ENCODE data around the gene UGT1A6.

UGT1A6 gene

GRCh38 chr2:233764761-233765160 lies 72.1 kb downstream of the UGT1A6 start:
- no peak for DNase-seq (ENCODE audit: low spot score)

- DNase-seq (ENCODE audit: low spot score): no peak
These were observed 73.7 kb downstream of the UGT1A6 start for GRCh38 chr2:233766416-233766815.

- no peak for DNase-seq (ENCODE audit: low spot score)
These were observed 75.4 kb downstream of the UGT1A6 start for GRCh38 chr2:233768076-233768475.

- DNase-seq (ENCODE audit: low spot score): no peak
These were observed 76.6 kb downstream of the UGT1A6 start for GRCh38 chr2:233769260-233769659.

- DNase-seq (ENCODE audit: low spot score): no peak
These were observed 79.5 kb downstream of the UGT1A6 start for GRCh38 chr2:233772153-233772552.

DNA sequence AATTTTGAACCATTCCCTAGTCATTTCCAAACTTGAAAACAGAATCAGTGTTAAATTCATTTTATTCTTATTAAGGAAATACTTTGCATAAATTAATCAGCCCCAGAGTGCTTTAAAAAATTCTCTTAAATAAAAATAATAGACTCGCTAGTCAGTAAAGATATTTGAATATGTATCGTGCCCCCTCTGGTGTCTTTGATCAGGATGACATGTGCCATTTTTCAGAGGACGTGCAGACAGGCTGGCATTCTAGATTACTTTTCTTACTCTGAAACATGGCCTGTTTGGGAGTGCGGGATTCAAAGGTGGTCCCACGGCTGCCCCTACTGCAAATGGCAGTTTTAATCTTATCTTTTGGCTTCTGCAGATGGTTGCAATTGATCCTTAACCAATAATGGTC lies 79.9 kb downstream of the UGT1A6 start:
- DNase-seq (ENCODE audit: low spot score): no peak

DNA sequence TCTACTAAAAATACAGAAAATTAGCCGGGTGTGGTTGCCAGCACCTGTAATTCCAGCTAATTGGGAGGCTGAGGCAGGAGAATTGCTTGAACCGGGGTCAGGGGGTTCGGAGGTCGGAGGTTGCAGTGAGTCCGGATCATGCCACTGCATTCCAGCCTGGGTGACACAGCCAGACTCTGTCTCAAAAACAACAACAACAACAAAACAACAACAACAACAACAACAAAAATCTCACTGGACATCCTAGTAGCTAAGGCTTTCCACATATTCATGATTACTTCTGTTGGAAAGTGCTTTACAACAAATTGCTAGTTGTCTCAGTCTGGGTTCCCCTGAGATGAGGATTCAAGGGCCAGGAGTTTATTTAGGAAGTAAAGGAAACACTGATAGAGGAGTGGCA lies 81.2 kb downstream of the UGT1A6 start:
- DNase-seq (ENCODE audit: low spot score): no peak

DNA sequence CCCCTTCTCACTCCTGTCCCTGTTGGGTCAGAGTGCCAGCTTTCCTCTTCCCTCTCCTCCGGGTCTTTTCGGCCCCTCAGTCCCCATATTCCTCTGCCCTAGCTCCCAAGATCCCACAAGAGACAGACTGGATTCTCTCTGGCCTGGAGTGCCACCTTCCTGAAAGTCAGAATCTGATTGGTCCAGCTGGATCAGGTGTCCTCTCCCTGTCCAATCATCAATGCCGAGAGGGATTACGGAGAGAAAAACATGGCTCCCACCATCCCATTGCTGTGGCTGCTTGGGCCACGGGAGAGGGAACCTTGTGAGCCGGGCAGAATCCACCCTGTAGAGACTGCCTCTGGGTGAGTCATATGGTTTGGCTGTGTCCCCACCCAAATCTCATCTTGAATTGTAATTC lies 82.7 kb downstream of the UGT1A6 start:
- DNase-seq (ENCODE audit: low spot score): no peak

GRCh38 chr2:233778030-233778429 lies 85.3 kb downstream of the UGT1A6 start, which contains the start of gene MROH2A:
Gene MROH2A, plus strand, starts transcription at chr2:233778330. Its CDS starts 1,029 bp downstream, at chr2:233779359.
- DNase-seq (ENCODE audit: low spot score): no peak

DNA sequence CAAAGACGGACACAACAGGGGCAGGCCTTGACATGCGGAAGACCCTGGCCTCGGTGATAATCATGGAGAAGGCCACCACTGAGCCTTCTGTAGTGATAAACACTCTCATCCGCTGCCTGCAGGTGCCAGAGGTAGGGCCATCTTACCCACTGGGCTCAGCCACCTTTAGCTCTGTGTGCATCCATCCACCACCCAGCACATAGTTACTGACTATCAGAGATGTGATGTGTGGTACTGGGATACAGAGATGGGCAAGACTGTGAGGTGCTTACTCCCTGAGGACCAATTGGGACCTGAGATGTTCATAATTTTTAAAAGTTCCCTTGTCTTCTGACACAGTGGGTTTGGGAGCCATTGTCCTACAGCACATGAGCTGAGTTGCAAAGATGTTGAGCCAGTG lies 87.0 kb downstream of the UGT1A6 start:
- no peak for DNase-seq (ENCODE audit: low spot score)

DNA sequence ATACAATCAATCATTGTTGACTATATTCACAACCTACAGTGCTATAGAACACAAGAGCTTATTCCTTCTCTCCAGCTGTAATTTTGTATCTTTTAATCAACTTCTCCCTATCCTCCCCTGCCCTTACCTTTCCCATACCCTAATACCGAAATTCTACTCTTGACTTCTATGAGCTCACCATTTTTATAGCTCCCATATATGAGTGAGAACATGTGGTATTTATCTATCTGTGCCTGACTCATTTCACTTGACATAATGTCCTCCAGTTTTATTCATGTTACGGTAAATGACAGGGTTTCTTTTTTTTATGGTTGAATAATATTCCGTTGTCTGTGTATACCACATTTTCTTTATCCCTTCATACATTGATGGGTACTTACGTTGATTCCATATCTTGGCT lies 88.1 kb downstream of the UGT1A6 start:
- DNase-seq (ENCODE audit: low spot score): no peak

GRCh38 chr2:233789554-233789953 lies 96.9 kb downstream of the UGT1A6 start:
- no peak for DNase-seq (ENCODE audit: low spot score)

GRCh38 chr2:233791151-233791882 lies 98.6 kb downstream of the UGT1A6 start:
- no peak for DNase-seq (ENCODE audit: low spot score)

DNA sequence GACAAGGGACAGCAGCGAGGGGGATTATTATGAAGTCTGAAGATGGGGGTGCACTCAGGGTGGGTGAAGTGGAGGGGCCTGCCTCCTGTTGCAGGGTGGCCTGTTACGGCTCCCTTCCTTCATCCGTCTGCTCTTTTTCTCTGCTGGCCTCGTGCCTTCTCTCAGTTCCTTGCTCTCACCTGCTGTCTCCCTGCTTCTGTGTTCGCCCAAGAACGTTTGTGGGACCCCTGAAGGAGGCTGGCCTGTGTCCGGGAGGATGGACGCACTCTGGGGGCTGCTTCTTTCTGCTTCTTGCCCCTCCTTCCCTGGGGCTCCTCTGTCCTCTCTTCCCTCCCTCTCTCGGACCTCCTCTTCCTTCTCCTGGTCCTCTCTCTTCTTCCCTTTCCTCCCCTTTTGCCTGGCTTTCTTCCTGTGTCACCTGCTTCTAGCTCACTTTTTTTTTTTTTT lies 99.2 kb downstream of the UGT1A6 start:
- no peak for DNase-seq (ENCODE audit: low spot score)

- no peak for DNase-seq (ENCODE audit: low spot score)
These were observed 100.0 kb downstream of the UGT1A6 start for GRCh38 chr2:233792720-233793119.

DNA sequence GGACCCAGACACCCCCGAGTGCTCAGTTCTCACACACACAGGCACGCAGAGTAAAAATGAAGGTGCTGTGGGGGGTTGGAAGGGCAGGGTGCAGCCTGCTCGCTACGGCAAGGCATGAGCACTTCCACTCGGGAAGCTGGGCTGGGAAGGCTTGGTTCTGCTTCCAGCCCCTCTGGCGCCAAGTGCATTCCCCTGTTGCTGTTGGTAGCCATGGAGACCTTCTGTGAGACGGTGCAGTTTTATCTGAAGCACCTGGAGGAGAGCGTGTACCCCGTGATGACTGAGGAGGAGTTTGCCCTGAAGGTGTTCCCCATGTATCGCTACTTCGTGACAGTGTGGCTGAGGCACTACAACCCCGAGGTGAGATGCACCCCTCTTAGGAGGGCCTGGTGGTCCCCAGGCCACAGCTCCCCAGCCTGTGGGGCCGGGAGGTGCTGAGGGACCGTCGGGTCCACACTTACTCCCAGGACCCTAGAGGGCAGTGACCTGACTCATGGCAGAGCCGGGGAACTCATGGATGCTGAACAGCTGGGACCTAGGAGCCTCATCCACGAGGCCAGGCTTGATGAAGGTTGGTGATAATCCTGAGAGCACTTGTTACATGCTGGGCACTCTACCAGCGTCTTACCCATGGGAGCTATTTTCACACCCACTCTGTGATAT lies 100.9 kb downstream of the UGT1A6 start:
- DNase-seq (ENCODE audit: low spot score): no peak

DNA sequence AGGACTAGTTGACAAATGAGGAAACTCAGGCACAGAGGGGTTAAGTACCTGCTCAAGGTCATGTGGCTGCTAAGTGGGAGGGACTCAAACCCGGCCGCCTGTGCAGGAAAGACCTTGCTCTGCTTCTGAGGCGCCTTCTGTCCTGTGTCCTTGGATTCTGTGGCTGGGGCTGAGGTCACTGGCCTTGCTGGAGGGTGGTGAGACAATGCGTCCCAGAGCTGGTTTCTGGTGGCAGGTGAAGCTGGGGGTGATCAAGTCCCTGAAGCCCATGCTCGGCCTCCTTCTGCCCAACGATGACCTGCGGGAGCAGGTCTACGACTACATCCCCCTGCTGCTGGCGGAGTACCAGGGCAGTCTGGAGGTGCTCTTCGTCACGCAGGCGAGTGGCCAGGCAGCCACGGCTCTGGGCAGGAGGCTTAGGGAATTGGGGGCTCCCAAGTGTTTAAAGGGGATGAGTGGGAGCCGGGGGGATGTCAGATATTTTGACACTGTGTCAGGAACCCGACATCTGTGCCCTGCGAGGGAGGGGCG lies 101.5 kb downstream of the UGT1A6 start:
- DNase-seq (ENCODE audit: low spot score): no peak

DNA sequence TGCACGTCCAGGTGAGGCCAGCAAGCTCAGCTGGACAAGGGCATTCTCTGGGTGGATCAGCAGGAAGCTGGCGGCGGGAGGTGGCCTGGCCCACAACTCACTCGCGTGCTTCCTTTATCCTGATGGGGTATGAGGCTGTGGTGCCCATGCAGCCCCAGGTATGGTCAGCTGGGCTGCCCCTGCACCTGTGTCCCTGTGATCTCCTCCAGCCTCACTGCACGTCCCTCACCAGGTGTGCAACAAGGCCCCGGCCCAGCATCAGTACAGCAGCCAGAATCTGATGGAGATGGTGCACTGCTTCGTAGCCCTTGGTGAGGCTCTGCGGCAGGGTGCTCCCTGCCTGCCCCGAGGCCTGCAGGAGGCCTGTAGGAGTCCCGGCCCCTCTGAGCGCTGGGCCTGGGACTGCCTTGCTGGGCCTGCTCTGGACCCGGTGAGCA lies 103.1 kb downstream of the UGT1A6 start:
- DNase-seq (ENCODE audit: low spot score): no peak

DNA sequence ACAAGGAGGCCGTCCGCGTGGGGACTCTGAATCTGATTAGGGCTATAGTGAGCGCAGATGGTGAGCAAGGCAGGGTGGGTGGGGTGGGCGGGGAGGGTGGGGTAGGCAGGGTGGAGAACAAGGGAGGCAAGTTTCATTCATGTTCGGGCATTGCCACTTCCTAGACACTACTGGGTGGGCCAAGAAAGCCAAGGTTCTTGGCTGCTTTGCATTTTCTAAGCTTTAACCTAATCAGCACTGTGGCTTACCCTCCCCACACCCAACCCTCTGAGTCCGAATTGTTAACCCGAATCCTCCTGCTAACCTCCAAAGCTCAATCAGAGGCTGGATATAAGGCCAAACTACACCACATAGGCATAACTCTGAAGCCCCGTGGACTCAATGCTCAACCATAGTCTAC lies 103.6 kb downstream of the UGT1A6 start:
- no peak for DNase-seq (ENCODE audit: low spot score)

- no peak for DNase-seq (ENCODE audit: low spot score)
These were observed 105.8 kb downstream of the UGT1A6 start for GRCh38 chr2:233798335-233799086.

GRCh38 chr2:233799087-233799665 lies 106.5 kb downstream of the UGT1A6 start:
- DNase-seq (ENCODE audit: low spot score): no peak

DNA sequence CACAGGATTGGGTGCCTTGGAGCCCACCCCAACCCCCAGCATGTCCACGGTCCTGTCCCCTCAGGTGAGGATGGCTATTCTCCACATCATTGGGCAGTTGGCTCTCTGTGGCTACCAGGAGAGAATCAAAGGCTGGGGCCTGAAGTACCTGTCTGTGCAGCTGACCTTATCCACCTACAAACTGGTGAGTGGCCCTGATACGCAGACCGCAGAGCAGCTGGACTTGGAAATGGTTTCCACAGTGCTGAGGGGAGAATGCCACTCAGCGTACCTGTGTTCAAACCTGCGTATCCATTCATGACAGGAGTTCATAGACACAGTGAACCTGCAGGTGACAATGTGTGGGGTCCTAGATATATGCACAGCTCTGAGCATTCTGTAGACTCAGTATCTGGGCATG lies 107.0 kb downstream of the UGT1A6 start:
- no peak for DNase-seq (ENCODE audit: low spot score)

All from SK-N-DZ (cell line).